Testis (tissue), 2 donors: Measurements from ENCODE around the gene ALOX15B.

Source experiments
- CTCF ChIP-seq, 3 experiments: fragments of 450-650 bp in 2 of 3; fragments of 200-600 bp in 1 of 3; sonication (generic) in 1 of 3; IDR thresholded peaks; one replicate each; pipeline ENCODE4 v1.5.1; 2016 to 2019; ENCODE audit warnings: antibody characterized with exemption in 3 of 3, mild to moderate bottlenecking in 2 of 3, moderate library complexity in 1 of 3
- POLR2A ChIP-seq: fragments of 450-650 bp; IDR thresholded peaks from one replicate; pipeline ENCODE4 v1.6.1; 2017; ENCODE audit warnings: antibody characterized with exemption, mild to moderate bottlenecking, moderate library complexity

GRCh38 chr17:8041979-8042378, 3.1 kb downstream of the ALOX15B start:
- TF ChIP-seq CTCF (IDR thresholded peaks at IDR 0.05), result no peak
- no peak for TF ChIP-seq POLR2A
